Stimulated activated CD8-positive, alpha-beta memory T cell treated with anti-CD3 and anti-CD28 coated beads, Interleukin-7, amount 100 ng/mL, for 48 hours (primary cell): ENCODE data around the gene RBM12.

ENCODE experiments used
- DNase-seq, 2 donors: peaks; one replicate each; pipeline ENCODE4 v3.0.0-alpha.2; 2020; ENCODE audit warnings: low read depth in 1 of 2; ENCODE audit errors: extremely low read depth in 1 of 2

RBM12 gene

GRCh38 chr20:35660122-35660937 is 4.4 kb downstream of the RBM12 start:
- peak in 1 of 2 donors; percentile 29 for DNase-seq

- no peak for DNase-seq
Measured at GRCh38 chr20:35657271-35657670, 7.4 kb downstream of the RBM12 start.

- DNase-seq: no peak
Measured at GRCh38 chr20:35654415-35654814, 10.3 kb downstream of the RBM12 start.

- no peak for DNase-seq
Measured at GRCh38 chr20:35653893-35654292, 10.8 kb downstream of the RBM12 start.

- no peak for DNase-seq
Measured at GRCh38 chr20:35653430-35653734, 11.3 kb downstream of the RBM12 start.

GRCh38 chr20:35652641-35653429 is 11.9 kb downstream of the RBM12 start:
- DNase-seq: no peak

- DNase-seq: no peak
Measured at GRCh38 chr20:35651958-35652357, 12.7 kb downstream of the RBM12 start.

- no peak for DNase-seq
Measured at GRCh38 chr20:35650632-35651031, 14.1 kb downstream of the RBM12 start.

- no peak for DNase-seq
Measured at GRCh38 chr20:35648836-35649235, 15.9 kb downstream of the RBM12 start.

GRCh38 chr20:35644806-35645205 is 19.9 kb downstream of the RBM12 start:
- DNase-seq: no peak

GRCh38 chr20:35643045-35643444 is 21.7 kb downstream of the RBM12 start:
- DNase-seq: no peak

- no peak for DNase-seq
Measured at GRCh38 chr20:35641743-35642142, 23.0 kb downstream of the RBM12 start.

- no peak for DNase-seq
Measured at GRCh38 chr20:35640724-35641123, 24.0 kb downstream of the RBM12 start.

GRCh38 chr20:35638751-35639150 is 25.9 kb downstream of the RBM12 start:
- DNase-seq: no peak

- no peak for DNase-seq
Measured at GRCh38 chr20:35637276-35637675, 27.4 kb downstream of the RBM12 start.

GRCh38 chr20:35636095-35636494 is 28.6 kb downstream of the RBM12 start:
- no peak for DNase-seq

GRCh38 chr20:35635652-35636051 is 29.0 kb downstream of the RBM12 start:
- no peak for DNase-seq

- no peak for DNase-seq
Measured at GRCh38 chr20:35632539-35633115, 32.1 kb downstream of the RBM12 start.

GRCh38 chr20:35630636-35631035 is 34.1 kb downstream of the RBM12 start:
- no peak for DNase-seq

- no peak for DNase-seq
Measured at GRCh38 chr20:35629427-35630145, 35.1 kb downstream of the RBM12 start.

- no peak for DNase-seq
Measured at GRCh38 chr20:35627121-35627520, 37.6 kb downstream of the RBM12 start.
